Cardiac fibroblast (primary cell): ENCODE results near the gene PPP2R5D.
A peak's percentile ranks its signal among the peaks of the same experiment; 100 is the strongest.

Experiments
- DNase-seq, 2 donors: peaks; one replicate each; pipeline versions ENCODE4 v3.0.0 to v3.0.0-alpha.2; 2010; ENCODE audit warnings: low read depth in 2 of 2
- H3K4me3 ChIP-seq, 2 donors: replicated peaks in 1 of 2; 1 replicate in 1 of 2; 2 replicates in 1 of 2; pipeline ENCODE4 v1.5.1; 2011; ENCODE audit warnings: low read depth in 2 of 2, low read length in 2 of 2, mild to moderate bottlenecking in 2 of 2, moderate library complexity in 1 of 2
- CTCF ChIP-seq: IDR thresholded peaks from one replicate; pipeline ENCODE4 v1.5.1; 2011; ENCODE audit warnings: low read depth, mild to moderate bottlenecking, low read length, inconsistent platforms

The PPP2R5D gene

DNA sequence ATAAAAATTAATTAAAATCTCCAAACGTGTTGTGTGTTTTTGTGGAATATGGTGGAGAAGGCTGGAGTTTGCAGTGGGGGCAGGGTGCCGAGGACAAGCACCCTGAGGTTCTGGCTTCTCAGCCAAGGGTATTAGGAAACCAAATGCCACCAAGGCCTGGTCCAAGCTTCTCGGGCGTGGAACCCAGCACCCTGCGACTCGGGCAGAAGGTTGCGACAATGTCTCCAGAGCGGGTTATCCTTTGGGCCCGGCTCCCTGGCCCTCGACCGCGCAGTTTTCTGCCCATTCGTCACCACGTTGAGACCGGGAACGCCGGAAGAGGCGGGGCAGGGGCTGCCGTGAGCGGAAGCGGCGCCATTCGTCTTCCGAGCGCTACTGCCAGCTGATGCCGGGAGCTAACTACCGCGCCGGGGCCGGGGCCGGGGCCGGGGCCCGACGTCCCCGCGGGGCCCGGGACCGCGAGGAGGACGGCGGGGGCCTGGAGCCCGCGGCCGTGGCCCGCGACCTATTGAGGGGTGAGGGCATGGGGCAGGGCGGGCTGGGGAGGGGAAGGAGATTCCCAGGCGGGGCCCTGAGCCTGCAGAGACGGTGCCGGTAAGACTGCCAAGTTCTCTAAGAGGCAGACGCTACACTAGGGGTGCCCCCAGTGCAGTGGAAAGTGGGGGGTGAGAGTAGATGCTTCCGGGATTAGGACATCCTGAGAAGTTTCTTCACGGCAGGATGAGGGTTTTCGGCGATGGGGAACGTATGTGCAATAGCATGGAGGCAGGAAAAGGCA lies 37.1 kb downstream of the PPP2R5D start, which contains the start of gene RRP36:
TSS of gene RRP36 (plus strand) at position 354 of the 778 bp plus-strand sequence. CDS start at position 386, 32 bp downstream.
- peak within 1 kb of the TSS; percentile 96 to 98 for H3K4me3 ChIP-seq
- TF ChIP-seq CTCF: no peak
- peak; percentile 71 to 73 for DNase-seq

GRCh38 chr6:43024436-43024835 lies 40.1 kb downstream of the PPP2R5D start:
- DNase-seq: no peak
- TF ChIP-seq CTCF: no peak
- no peak overlapping the region for H3K4me3 ChIP-seq

DNA sequence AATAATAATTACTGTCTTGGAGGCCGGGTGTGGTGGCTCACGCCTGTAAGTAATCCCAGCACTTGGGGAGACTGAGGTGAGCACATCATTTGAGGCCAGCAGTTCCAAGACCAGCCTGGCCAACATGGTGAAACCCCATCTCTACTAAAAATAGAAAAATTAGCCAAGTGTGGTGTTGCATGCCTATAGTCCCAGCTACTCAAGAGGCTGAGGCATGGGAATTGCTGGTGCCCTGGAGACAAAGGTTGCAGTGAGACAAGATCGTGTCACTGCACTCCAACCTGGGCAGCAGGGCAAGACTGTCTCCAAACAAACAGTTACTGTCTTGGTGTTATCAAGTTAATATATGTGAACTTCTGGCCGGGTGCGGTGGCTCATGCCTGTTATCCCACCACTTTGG lies 42.0 kb downstream of the PPP2R5D start:
- TF ChIP-seq CTCF: no peak
- DNase-seq: no peak
- no peak overlapping the region for H3K4me3 ChIP-seq

GRCh38 chr6:43029120-43029519 lies 44.8 kb downstream of the PPP2R5D start:
- no peak for TF ChIP-seq CTCF
- no peak for DNase-seq
- no peak overlapping the region for H3K4me3 ChIP-seq

GRCh38 chr6:43032326-43032725 lies 48.0 kb downstream of the PPP2R5D start:
- DNase-seq: no peak
- H3K4me3 ChIP-seq: no peak overlapping the region
- no peak for TF ChIP-seq CTCF

DNA sequence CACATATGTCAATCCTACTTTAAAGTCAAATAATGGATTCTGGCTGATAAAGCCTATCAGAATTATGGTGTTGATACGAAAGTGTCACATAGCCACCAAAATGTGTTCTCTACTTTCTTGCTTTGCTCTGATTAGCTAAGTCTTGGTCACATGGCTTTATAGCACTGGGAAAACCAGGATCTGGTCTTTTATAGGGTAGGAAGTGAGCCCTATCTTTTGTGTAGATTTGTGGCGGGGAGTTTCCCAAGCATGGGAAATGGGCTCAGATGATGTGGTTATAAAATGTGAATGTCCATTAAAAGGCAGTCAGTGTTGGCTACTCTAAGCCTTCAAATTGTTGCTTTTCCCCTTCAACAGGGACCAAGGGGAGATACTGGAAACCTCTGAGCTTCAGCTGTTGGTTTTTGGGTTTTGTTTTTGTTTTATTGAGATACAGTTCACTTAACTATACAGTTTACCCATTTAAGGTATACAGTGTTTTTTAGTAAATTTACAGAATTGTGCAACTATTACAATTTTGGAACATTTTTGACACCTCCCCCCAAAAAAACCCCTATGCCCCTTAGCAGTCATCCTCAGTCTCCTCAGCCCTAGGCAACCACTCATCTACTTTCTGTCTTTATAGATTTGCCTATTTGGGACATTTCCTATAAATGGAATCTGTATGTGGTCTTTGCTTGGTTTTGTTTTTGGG lies 49.3 kb downstream of the PPP2R5D start:
- H3K4me3 ChIP-seq: no peak overlapping the region
- no peak for DNase-seq
- no peak for TF ChIP-seq CTCF
